Breast epithelium (tissue), 3 donors: ENCODE data around the gene TTPAL.

Source experiments
- CTCF ChIP-seq, 3 donors: fragments of 450-650 bp; IDR thresholded peaks; one replicate each; pipeline ENCODE4 v1.5.1; 2016 to 2017; ENCODE audit warnings: antibody characterized with exemption in 3 of 3, mild to moderate bottlenecking in 3 of 3, moderate library complexity in 3 of 3
- POLR2A ChIP-seq: fragments of 450-650 bp; IDR thresholded peaks from one replicate; pipeline ENCODE4 v1.6.1; 2016; ENCODE audit warnings: antibody characterized with exemption, mild to moderate bottlenecking, moderate library complexity

GRCh38 chr20:44518248-44518647 lies 42.6 kb downstream of the TTPAL start:
- TF ChIP-seq CTCF (IDR thresholded peaks at IDR 0.05), result no peak
- TF ChIP-seq POLR2A, result no peak
